GM19452 (cell line): ENCODE results near the gene ERVH48-1.
A peak's percentile ranks its signal among the peaks of the same experiment; 100 is the strongest.
"Not testable (repeated sequence)": the region's sequence is repeated elsewhere in the genome, so short reads cannot be mapped to it uniquely, and the experiment has no call there.

Source experiments
- ATAC-seq: cut with Tn5 transposase; IDR thresholded peaks from one replicate; pipeline ENCODE4 v1.9.1; 2021; ENCODE audit not compliant: unreplicated experiment

ERVH48-1 gene

GRCh38 chr21:42939582-42940413, 14.4 kb upstream of the ERVH48-1 start:
- ATAC-seq = no peak

- not testable (repeated sequence) for ATAC-seq
These were observed 13.2 kb upstream of the ERVH48-1 start for GRCh38 chr21:42938606-42938995.

- no peak for ATAC-seq
These were observed 12.7 kb upstream of the ERVH48-1 start for GRCh38 chr21:42937960-42938605.

- not testable (repeated sequence) for ATAC-seq
These were observed 11.9 kb upstream of the ERVH48-1 start for GRCh38 chr21:42937034-42937940.

GRCh38 chr21:42936360-42936759, 10.9 kb upstream of the ERVH48-1 start:
- not testable (repeated sequence) for ATAC-seq

- ATAC-seq = not testable (repeated sequence)
These were observed 8.5 kb upstream of the ERVH48-1 start for GRCh38 chr21:42933973-42934372.

- not testable (repeated sequence) for ATAC-seq
These were observed 7.9 kb upstream of the ERVH48-1 start for GRCh38 chr21:42933137-42933970.

- ATAC-seq = not testable (repeated sequence)
These were observed 7.1 kb upstream of the ERVH48-1 start for GRCh38 chr21:42932378-42933136.

GRCh38 chr21:42931560-42932235, 6.3 kb upstream of the ERVH48-1 start:
- ATAC-seq = no peak

- no peak for ATAC-seq
These were observed 4.5 kb upstream of the ERVH48-1 start for GRCh38 chr21:42929969-42930368.

GRCh38 chr21:42927474-42928200, 2.2 kb upstream of the ERVH48-1 start:
- ATAC-seq = not testable (repeated sequence)

GRCh38 chr21:42924433-42924751, 1.0 kb downstream of the ERVH48-1 start:
- no peak for ATAC-seq

GRCh38 chr21:42923553-42924432, 1.6 kb downstream of the ERVH48-1 start:
- peak; percentile 86 for ATAC-seq

- no peak for ATAC-seq
These were observed 2.5 kb downstream of the ERVH48-1 start for GRCh38 chr21:42922918-42923317.

- ATAC-seq = no peak
These were observed 3.5 kb downstream of the ERVH48-1 start for GRCh38 chr21:42921927-42922326.

GRCh38 chr21:42918291-42918690, 7.1 kb downstream of the ERVH48-1 start:
- ATAC-seq = no peak

- ATAC-seq = no peak
These were observed 12.0 kb downstream of the ERVH48-1 start for GRCh38 chr21:42913476-42913875.

- ATAC-seq = not testable (repeated sequence)
These were observed 13.5 kb downstream of the ERVH48-1 start for GRCh38 chr21:42911920-42912319.
